GM12878 (cell line): Measurements from ENCODE around the gene DLG2. TPM values are rescaled to one million over a fixed set of nuclear protein-coding genes. Genes with fewer than 3 reads are reported as not detected.

Experiments
- ATAC-seq: fragments of 200-7000 bp; cut with Tn5 transposase; 3 replicates; pipeline ENCODE4 v1.9.1; 2020; ENCODE audit warnings: mild to moderate bottlenecking, moderate library complexity
- BruUV-seq: library from RNA; stranded (reverse); fragments of 400-500 nt; replicated peaks from 2 replicates; lab custom pipeline; 2021; lab: Mats Ljungman, UMichigan
- CTCF ChIA-PET: fragments of 300-600 bp; sonication (Branson Sonifier 250); formaldehyde crosslinking; extraction: SDS; loops from one replicate; lab custom pipeline; 2021; ENCODE audit warnings: inconsistent platforms; lab: Yijun Ruan, JAX
- POLR2A ChIA-PET: fragments of 350-600 bp; formaldehyde crosslinking; extraction: SDS; loops from one replicate; lab custom pipeline; 2021; ENCODE audit warnings: inconsistent platforms; lab: Charles Lee
- RAD21 ChIA-PET: fragments of 300-600 bp; sonication (Branson Sonifier 250); formaldehyde crosslinking; loops from one replicate; lab custom pipeline; 2023; ENCODE audit warnings: antibody characterized with exemption; ENCODE audit not compliant: unreplicated experiment; lab: Charles Lee
- SMC1A ChIA-PET: fragments of 300-600 bp; sonication (Branson Sonifier 250); formaldehyde crosslinking; loops from one replicate; lab custom pipeline; 2023; ENCODE audit not compliant: unreplicated experiment, uncharacterized antibody; lab: Charles Lee
- DNase-seq: peaks from one replicate; pipeline ENCODE4 v3.0.0-alpha.2; 2011; ENCODE audit warnings: low read depth, low spot score
- FAIRE-seq: peaks from 3 replicates; lab custom pipeline; 2011; peaks lifted over from hg19 to GRCh38; lab: Jason Lieb, UNC
- H2AFZ ChIP-seq: 2 replicates; pipeline ENCODE4 v1.6.0; 2011; ENCODE audit warnings: low read depth, low read length, control low read depth; ENCODE audit not compliant: control insufficient read depth
- H3K27ac ChIP-seq: 2 replicates; pipeline ENCODE4 v1.5.1; 2011; ENCODE audit warnings: control low read depth; ENCODE audit not compliant: control insufficient read depth, insufficient read depth
- H3K27me3 ChIP-seq, 2 experiments: replicated peaks in 1 of 2; 2 replicates each; pipeline versions ENCODE4 v1.6.0 to v1.6.1; 2011; ENCODE audit warnings: low read length in 1 of 2; ENCODE audit not compliant: control insufficient read depth in 2 of 2, insufficient read depth in 2 of 2
- H3K36me3 ChIP-seq, 2 experiments: 2 replicates each; pipeline ENCODE4 v1.5.1; 2011; ENCODE audit warnings: low read length in 1 of 2; ENCODE audit not compliant: control insufficient read depth in 2 of 2, insufficient read depth in 2 of 2
- H3K4me1 ChIP-seq: 2 replicates; pipeline ENCODE4 v1.6.1; 2011; ENCODE audit warnings: mild to moderate bottlenecking, low read length, moderate library complexity, mixed read lengths; ENCODE audit not compliant: control insufficient read depth, insufficient read depth
- H3K4me2 ChIP-seq: 2 replicates; pipeline ENCODE4 v1.6.0; 2011; ENCODE audit warnings: control low read depth; ENCODE audit not compliant: control insufficient read depth, insufficient read depth
- H3K4me3 ChIP-seq: fragments of 200-600 bp; sonication (generic); 2 replicates; pipeline ENCODE4 v1.5.1; 2016
- H3K79me2 ChIP-seq: 2 replicates; pipeline ENCODE4 v1.6.0; 2011; ENCODE audit warnings: low read length; ENCODE audit not compliant: control insufficient read depth, insufficient read depth
- H3K9ac ChIP-seq: 2 replicates; pipeline ENCODE4 v1.8.0; 2011; ENCODE audit warnings: low read length, control low read depth, mixed read lengths; ENCODE audit not compliant: control insufficient read depth, insufficient read depth
- H3K9me3 ChIP-seq: replicated peaks from 3 replicates; pipeline ENCODE4 v1.5.1; 2011; ENCODE audit warnings: mild to moderate bottlenecking, low read length; ENCODE audit not compliant: control insufficient read depth, insufficient read depth
- H4K20me1 ChIP-seq: 2 replicates; pipeline ENCODE4 v1.6.0; 2011; ENCODE audit not compliant: control insufficient read depth, insufficient read depth
- ATF7 ChIP-seq: fragments of 450-650 bp; IDR thresholded peaks from 2 replicates; pipeline ENCODE4 v1.6.1; 2016; ENCODE audit warnings: low read depth, mild to moderate bottlenecking
- BCL3 ChIP-seq: IDR thresholded peaks from 2 replicates; pipeline ENCODE4 v1.6.1; 2011; ENCODE audit warnings: borderline replicate concordance, low read depth, mild to moderate bottlenecking, moderate library complexity, low read length; ENCODE audit not compliant: insufficient read depth, poor library complexity, severe bottlenecking
- BMI1 ChIP-seq: fragments of 450-650 bp; IDR thresholded peaks from 2 replicates; pipeline ENCODE4 v1.6.1; 2016; ENCODE audit warnings: mild to moderate bottlenecking, moderate library complexity, borderline replicate concordance
- CHD4 ChIP-seq: fragments of 200-600 bp; sonication (generic); IDR thresholded peaks from 2 replicates; pipeline ENCODE4 v1.6.1; 2016; ENCODE audit warnings: mild to moderate bottlenecking
- CTCF ChIP-seq, 3 experiments: IDR thresholded peaks in 2 of 3; conservative IDR thresholded peaks in 1 of 3; 2 replicates each; pipeline ENCODE4 v1.5.1; 2011; ENCODE audit warnings: low read depth in 3 of 3, low read length in 3 of 3, mild to moderate bottlenecking in 3 of 3, control low read depth in 2 of 3, moderate library complexity in 2 of 3, inconsistent platforms in 1 of 3, mixed read lengths in 1 of 3; ENCODE audit not compliant: control insufficient read depth in 2 of 3, insufficient read depth in 1 of 3; ENCODE audit errors: extremely low read depth in 1 of 3
- EED ChIP-seq: sonication (generic); IDR thresholded peaks from 2 replicates; pipeline ENCODE4 v1.6.1; 2016; ENCODE audit warnings: antibody characterized with exemption, low read depth
- HCFC1 ChIP-seq: fragments of 150-350 bp; IDR thresholded peaks from 2 replicates; pipeline ENCODE4 v1.6.1; 2014; ENCODE audit warnings: low read length
- IKZF1 ChIP-seq: fragments of 450-650 bp; conservative IDR thresholded peaks from 2 replicates; pipeline ENCODE4 v1.6.1; 2017; ENCODE audit warnings: antibody characterized with exemption, mild to moderate bottlenecking
- JUNB ChIP-seq: IDR thresholded peaks from 2 replicates; pipeline ENCODE4 v1.6.1; 2016; ENCODE audit warnings: antibody characterized with exemption, mild to moderate bottlenecking
- KLF5 ChIP-seq: fragments of 450-650 bp; IDR thresholded peaks from 2 replicates; pipeline ENCODE4 v1.6.1; 2014; ENCODE audit warnings: mild to moderate bottlenecking; ENCODE audit not compliant: partially characterized antibody
- MTA3 ChIP-seq: IDR thresholded peaks from 2 replicates; pipeline ENCODE4 v1.6.1; 2012; ENCODE audit warnings: low read length, inconsistent platforms, borderline replicate concordance
- PKNOX1 ChIP-seq: fragments of 450-650 bp; IDR thresholded peaks from 2 replicates; pipeline ENCODE4 v1.6.1; 2016; ENCODE audit warnings: mild to moderate bottlenecking
- PML ChIP-seq: IDR thresholded peaks from 2 replicates; pipeline ENCODE4 v1.6.1; 2012; ENCODE audit warnings: low read length, inconsistent platforms
- SIN3A ChIP-seq: IDR thresholded peaks from 2 replicates; pipeline ENCODE4 v1.6.1; 2012; ENCODE audit warnings: low read depth, low read length, improper control_type of control experiment
- SMAD5 ChIP-seq: IDR thresholded peaks from 2 replicates; pipeline ENCODE4 v1.6.1; 2016; ENCODE audit warnings: antibody characterized with exemption, low read depth
- SPI1 ChIP-seq: IDR thresholded peaks from 2 replicates; pipeline ENCODE4 v1.6.1; 2011; ENCODE audit warnings: low read depth, mild to moderate bottlenecking, low read length, moderate library complexity, borderline replicate concordance; ENCODE audit not compliant: insufficient read depth
- SRF ChIP-seq, 2 experiments: IDR thresholded peaks; 2 replicates each; pipeline ENCODE4 v1.6.1; 2011; ENCODE audit warnings: low read depth in 2 of 2, low read length in 2 of 2, mild to moderate bottlenecking in 1 of 2, moderate library complexity in 1 of 2
- TCF3 ChIP-seq: IDR thresholded peaks from 2 replicates; pipeline ENCODE4 v1.6.1; 2012; ENCODE audit warnings: low read depth, mild to moderate bottlenecking, low read length, borderline replicate concordance; ENCODE audit not compliant: insufficient read depth
- USF1 ChIP-seq: IDR thresholded peaks from 2 replicates; pipeline ENCODE4 v1.6.1; 2011; ENCODE audit warnings: borderline replicate concordance, low read depth, mild to moderate bottlenecking, moderate library complexity, mixed read lengths, low read length; ENCODE audit not compliant: insufficient read depth; ENCODE audit errors: extremely low read length
- ZNF207 ChIP-seq: fragments of 450-650 bp; IDR thresholded peaks from 2 replicates; pipeline ENCODE4 v1.6.1; 2014; ENCODE audit warnings: antibody characterized with exemption, mild to moderate bottlenecking, borderline replicate concordance
- WGBS: methylation state at CpG from one replicate; pipeline ENCODE4 v1.1.6; 2016; ENCODE audit warnings: low lambda C conversion rate; ENCODE audit not compliant: insufficient replicate concordance, insufficient coverage; ENCODE audit errors: missing lambda C conversion rate; 5-methylcytosine and 5-hydroxymethylcytosine counted together
- in situ Hi-C: fragments of 300-500 bp; cut with MboI; formaldehyde crosslinking; loops from 9 replicates; pipeline ENCODE4 v1.14.3; 2018; ENCODE audit warnings: mixed read lengths
- intact Hi-C: fragments of 100-400 bp; cut with micrococcal nuclease; formaldehyde crosslinking; loops from one replicate; pipeline ENCODE4 v1.14.2; 2022; ENCODE audit not compliant: unreplicated experiment
- polyA plus RNA-seq, 11 experiments: library from polyadenylated mRNA; depleted of rRNA in 4 of 11; unstranded in 6 of 11; stranded (reverse) in 5 of 11; fragments of >200 nt; fragmentation: Nextera tagmentation in 4 of 11; fragmentation: Illumina TruSeq in 1 of 11; extraction: Ambion mirVana in 4 of 11; extraction: Trizol in 1 of 11; gene quantifications; 1 replicate in 1 of 11; 2 replicates in 10 of 11; pipeline versions ENCODE4 v1.2.1 to v1.2.3, GENCODE V29; 2011 to 2016; ENCODE audit warnings: inconsistent platforms in 2 of 11, missing spikeins in 2 of 11, low read depth in 1 of 11
- total RNA-seq, 4 experiments: library from RNA; depleted of rRNA in 3 of 4; stranded (reverse); fragments of >200 nt in 3 of 4; fragmentation: Illumina TruSeq in 1 of 4; extraction: Trizol in 1 of 4; gene quantifications; 2 replicates each; pipeline versions ENCODE4 v1.2.1 to v1.2.3, GENCODE V29; 2013 to 2021

The DLG2 gene
- total and polyA plus RNA-seq, 10 of the 15 experiments (the other 5 are each of a cell fraction or from before 2014, with no cell fraction given) = 0.09 to 0.98 (median 0.35) TPM

- TF ChIP-seq CTCF (IDR thresholded peaks at IDR 0.05 in 2 of 3, conservative IDR thresholded peaks at IDR 0.05 in 1 of 3; ENCODE audit: control insufficient read depth in 2 of 3, extremely low read depth in 1 of 3, insufficient read depth in 1 of 3, low read depth in 3 of 3, low read length in 3 of 3) (no peak), TCF3 (no peak), SRF (IDR thresholded peaks at IDR 0.05; ENCODE audit: low read depth in 2 of 2, low read length in 2 of 2) (no peak), IKZF1 (no peak), HCFC1 (no peak), SIN3A (no peak), JUNB (no peak), PKNOX1 (no peak)
- TF ChIP-seq, all 136 proteins: peak for 0
Measured at GRCh38 chr11:84580428-84580827, 1046.7 kb downstream of the DLG2 start (continued).

- no peak overlapping the region for H3K27ac ChIP-seq
- WGBS = 62% methylated on average over 1 of the region's 1 CpG
- no TSS peak for BruUV-seq
- ChIA-PET CTCF (interaction anchor here (1.1 to 4.5 kb wide), 2 partner anchors 9 to 25 kb away, joined by 3 to 21 read pairs; no protein-coding TSS in a partner anchor), RAD21 (no interaction called here), SMC1A (no interaction called here), POLR2A (no interaction called here)
- FAIRE-seq (no peak), ATAC-seq (no peak), DNase-seq (no peak)
- H3K4me1 ChIP-seq = no peaks in the 10 kb centered on the region
- no peaks in the 10 kb centered on the region for H3K9me3 ChIP-seq
- H2AFZ ChIP-seq = no peak overlapping the region
- in situ Hi-C loops (no loop called here), intact Hi-C loops (no loop called here)
- H3K4me3 ChIP-seq = no peak overlapping the region
- no peaks in the 10 kb centered on the region for H3K27me3 ChIP-seq
- no peaks in the 10 kb centered on the region for H3K79me2 ChIP-seq
- no peaks in the 10 kb centered on the region for H4K20me1 ChIP-seq
- no peak overlapping the region for H3K4me2 ChIP-seq
- no peaks in the 10 kb centered on the region for H3K36me3 ChIP-seq
- H3K9ac ChIP-seq = no peak overlapping the region
- TF ChIP-seq EED = no peak
- no peak for TF ChIP-seq BMI1
- no peak for TF ChIP-seq ZNF207
- no peak for TF ChIP-seq USF1
- no peak for TF ChIP-seq SPI1
- TF ChIP-seq ATF7 = no peak
- TF ChIP-seq MTA3 = no peak
- TF ChIP-seq KLF5 = no peak
- TF ChIP-seq CHD4 = no peak
- TF ChIP-seq PML = no peak
- TF ChIP-seq HCFC1 = no peak
- TF ChIP-seq BCL3 = no peak
- TF ChIP-seq SMAD5 = no peak
Measured at GRCh38 chr11:84573868-84574267, 1053.3 kb downstream of the DLG2 start.
